GM12892 (cell line): ENCODE data around the gene TATDN2.
A peak's percentile ranks its signal among the peaks of the same experiment; 100 is the strongest.
"Not testable (repeated sequence)": the region's sequence is repeated elsewhere in the genome, so short reads cannot be mapped to it uniquely, and the experiment has no call there.

Experiments used
- DNase-seq: peaks from one replicate; pipeline ENCODE4 v3.0.0; 2011; ENCODE audit not compliant: insufficient read length
- FAIRE-seq: peaks from 2 replicates; lab custom pipeline; 2011; peaks lifted over from hg19 to GRCh38; lab: Jason Lieb, UNC
- POLR2A ChIP-seq: IDR thresholded peaks from 2 replicates; pipeline ENCODE4 v1.6.1; 2011; ENCODE audit warnings: low read depth, low read length, control low read depth
- POLR2AphosphoS5 ChIP-seq: IDR thresholded peaks from 2 replicates; pipeline ENCODE4 v1.6.1; 2011; ENCODE audit warnings: low read depth, low read length, control low read depth
- TAF1 ChIP-seq: IDR thresholded peaks from 2 replicates; pipeline ENCODE4 v1.6.1; 2011; ENCODE audit warnings: low read depth, mild to moderate bottlenecking, control low read depth, low read length, borderline replicate concordance

The TATDN2 gene

DNA sequence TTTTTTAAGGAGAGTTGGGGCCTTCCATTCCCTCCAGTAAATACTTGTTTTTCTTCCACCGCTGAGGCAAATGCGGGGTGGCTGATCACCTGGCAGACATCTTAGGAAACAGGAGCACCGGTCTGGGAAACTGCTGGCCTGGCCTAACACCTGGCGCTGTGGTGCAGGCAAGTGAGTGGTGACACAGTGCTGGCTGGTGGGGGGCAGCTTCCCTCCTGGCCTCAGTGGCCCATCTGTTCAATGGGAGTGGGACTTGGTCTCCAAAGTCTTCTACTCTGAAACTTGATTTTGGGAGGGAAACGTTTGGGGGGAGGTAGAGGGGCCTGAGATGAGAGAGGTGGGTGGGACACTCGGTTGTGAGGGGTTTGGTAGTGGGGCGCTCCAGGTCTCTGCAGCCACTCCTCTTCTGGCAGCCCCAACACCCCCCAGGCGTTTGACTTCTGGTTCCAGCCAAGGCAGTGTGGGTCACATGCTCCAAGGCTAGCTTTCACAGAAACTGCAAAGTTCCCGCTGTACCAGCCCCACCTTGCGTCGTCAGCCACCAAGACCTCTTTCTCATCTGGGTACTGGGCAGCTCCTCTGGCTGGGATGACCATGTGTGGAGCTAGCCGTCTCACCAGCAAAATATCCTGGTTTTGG lies 39.8 kb downstream of the TATDN2 start:
- DNase-seq (no peak), FAIRE-seq (no peak)
- TF ChIP-seq TAF1 = no peak
- TF ChIP-seq POLR2A = no peak
- no peak for TF ChIP-seq POLR2AphosphoS5

DNA sequence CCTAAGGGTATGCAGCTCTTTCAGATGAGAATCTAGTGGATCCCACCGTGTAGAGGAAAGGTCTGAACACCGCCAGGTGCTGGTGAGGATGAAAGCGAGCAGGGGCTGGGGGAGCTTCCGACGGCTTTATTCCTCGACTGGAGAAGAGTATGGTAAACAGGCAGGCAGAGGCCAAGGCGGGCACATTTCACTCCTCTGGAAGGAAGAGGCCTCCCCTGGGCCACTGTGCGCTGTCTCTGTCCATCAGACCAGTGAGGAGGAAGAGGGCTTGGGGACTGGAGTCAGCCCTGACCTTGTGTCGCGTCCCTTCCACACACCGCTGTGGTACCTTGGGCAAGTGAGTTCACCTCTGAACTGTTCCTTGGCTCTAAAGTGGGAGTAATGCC lies 40.3 kb downstream of the TATDN2 start:
- FAIRE-seq (no peak), DNase-seq (no peak)
- TF ChIP-seq POLR2AphosphoS5 = no peak
- no peak for TF ChIP-seq TAF1
- no peak for TF ChIP-seq POLR2A

DNA sequence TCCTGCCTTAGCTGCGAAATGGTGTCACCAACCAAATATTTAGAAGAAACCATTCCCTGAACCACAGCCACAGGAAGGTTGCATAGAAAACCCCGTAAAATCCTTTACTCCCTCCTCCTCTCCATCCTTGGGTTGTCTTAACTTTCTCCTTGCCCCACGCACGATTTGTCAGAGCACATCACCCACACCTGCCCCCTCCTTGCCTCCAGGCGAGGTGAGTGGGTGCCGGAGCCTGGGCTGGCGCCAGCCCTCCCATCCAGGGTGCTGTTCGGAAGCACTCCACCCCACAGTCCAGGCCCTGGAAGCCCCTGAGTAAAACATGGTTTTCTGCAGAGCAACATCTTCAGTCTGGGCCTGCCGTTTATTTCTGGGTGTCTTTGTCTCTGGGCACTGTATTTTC lies 40.8 kb downstream of the TATDN2 start:
- no peak for FAIRE-seq
- DNase-seq = no peak
- TF ChIP-seq POLR2A (no peak), POLR2AphosphoS5 (no peak), TAF1 (no peak)

DNA sequence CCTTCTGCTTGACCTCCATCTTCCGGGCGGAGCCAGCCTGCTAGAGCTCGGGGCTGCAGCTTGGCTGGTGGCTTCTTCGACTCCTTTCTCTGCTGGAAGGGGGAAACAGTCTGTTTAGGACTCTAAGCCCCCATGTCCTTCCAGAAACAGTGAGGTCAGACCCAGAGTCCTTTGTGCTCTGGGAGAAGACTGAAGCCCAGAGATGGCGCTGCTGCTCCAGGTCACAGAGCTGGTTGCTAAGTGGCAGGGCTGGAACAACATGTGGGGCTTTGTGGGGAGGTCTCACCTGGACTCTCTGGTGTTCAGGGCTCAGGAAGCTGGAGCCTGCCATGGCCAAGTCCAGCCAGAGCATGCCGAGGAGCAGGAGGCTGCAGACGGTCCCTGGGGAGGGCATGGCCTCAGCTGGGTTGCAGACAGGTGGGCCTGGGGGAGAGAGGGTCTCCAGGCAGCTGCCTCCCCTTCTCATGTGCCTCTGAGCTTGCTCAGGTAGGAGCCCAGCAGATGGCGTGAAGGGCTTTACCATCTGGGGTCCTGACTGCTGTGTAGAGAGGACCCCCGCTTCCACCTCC lies 41.6 kb downstream of the TATDN2 start:
- DNase-seq (no peak), FAIRE-seq (no peak)
- TF ChIP-seq POLR2AphosphoS5 = 0 out of 2 replicates have a peak, but pooled peaks have one; percentile 21
- TF ChIP-seq TAF1 = no peak

DNA sequence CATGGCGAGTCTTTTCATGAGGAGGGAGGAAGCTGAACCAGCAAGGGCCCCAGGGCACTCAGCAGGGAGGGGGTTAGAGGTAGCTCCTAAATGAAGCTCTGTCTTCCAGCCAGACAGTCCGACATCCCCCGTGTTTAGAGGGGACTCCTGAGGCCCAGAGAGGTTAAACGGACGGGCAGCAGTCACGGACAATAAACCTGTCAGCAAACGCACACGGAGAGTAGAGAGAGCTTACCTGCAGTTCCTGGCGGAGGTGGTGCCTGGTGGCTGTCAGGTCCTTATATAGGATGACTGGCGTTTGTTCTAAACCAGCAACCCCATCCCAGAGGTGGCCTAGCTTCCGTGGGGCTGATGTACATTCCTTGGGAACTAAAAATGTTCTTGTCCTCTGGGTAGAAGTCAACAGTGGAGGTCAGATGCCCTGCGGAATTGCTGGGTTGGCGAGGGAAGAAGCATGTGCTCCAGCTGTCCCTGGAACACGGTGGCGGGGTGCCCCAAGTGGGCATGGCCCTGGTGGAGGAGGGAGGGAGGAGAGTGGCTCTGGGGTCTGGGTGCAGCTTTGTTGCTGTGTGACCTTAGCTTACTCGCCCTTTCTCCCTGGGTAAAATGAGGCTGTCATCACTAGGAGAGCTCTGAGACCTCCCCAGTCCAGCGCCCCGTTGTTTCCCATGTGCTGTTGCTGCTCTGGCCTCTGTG lies 42.4 kb downstream of the TATDN2 start:
- TF ChIP-seq POLR2A (peak; percentile 31; the same call in 1 of the 2 replicates), TAF1 (no peak), POLR2AphosphoS5 (peak; percentile 53; the same call in 1 of the 2 replicates)
- DNase-seq = no peak
- no peak for FAIRE-seq

DNA sequence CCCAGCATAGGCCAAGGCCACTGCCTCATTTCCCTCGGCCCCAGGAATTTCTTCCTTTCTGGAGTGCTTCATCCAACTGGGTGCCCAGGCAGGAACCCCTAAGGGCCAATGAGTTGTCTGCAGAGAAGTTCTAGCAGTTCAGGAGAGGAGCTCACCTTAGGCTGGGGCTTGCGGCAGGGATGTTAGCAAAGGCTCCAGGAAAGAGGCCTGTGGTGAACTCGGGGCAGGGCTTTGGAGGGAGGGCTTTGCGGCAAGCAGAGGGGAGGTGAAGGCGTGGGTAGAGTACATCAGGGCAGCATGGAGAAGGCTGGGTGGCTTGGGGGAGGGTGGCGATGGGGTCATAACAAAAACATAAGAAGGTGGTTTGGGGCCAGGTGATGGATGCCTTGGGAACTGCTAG lies 43.4 kb downstream of the TATDN2 start:
- DNase-seq = no peak
- no peak for FAIRE-seq
- TF ChIP-seq TAF1 (no peak), POLR2AphosphoS5 (no peak), POLR2A (no peak)

DNA sequence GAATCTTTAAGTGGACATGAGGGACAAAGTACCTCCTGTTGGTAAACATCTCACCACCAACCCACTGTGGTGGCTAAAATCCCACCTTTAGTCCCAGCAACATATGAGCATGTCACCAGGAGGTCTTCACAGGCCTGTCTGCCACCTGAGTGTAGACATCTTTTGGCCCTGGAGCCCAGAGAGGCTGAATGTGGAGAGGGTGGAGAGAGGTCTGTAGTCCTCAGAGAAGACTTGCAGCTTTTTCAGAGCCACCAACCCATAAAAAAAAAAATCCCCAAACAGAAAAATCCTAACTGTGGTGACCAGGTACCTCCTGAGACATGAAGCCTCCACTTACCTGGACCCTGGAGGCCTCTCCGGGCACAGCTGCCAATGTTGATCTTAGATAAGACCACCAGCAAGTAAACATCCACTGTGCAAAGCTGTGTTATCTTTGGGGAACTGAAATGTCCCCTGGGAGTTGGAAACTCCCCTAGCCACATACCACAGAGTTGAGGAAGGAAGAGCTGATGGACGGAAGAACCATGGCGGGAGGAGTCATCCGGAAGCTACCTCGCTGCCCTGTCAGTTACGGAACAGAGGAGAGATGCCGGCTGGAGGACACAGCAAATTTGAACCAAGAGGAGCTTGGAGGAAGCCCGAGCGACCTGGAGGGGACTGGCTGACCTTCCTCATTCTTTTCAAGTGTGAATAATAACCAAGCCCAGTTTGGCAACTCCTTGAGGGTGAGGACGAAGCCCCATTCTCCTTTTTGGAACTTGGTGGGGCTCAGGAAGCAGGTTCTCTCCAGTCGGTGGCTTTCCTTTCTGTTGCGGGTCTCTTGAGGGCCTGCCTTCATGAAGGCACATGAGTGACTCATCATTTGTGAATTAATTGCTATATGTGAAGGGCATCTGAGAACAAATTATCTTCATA lies 44.5 kb downstream of the TATDN2 start, which contains the start of gene GHRL:
Gene GHRL, minus strand, starts transcription at position 443 of the 915 bp plus-strand sequence. CDS start 2,767 bp downstream, outside the sequence.
- DNase-seq (peak; percentile 47), FAIRE-seq (peak; percentile 24)
- TF ChIP-seq POLR2AphosphoS5 = peak; percentile 80
- TF ChIP-seq POLR2A = peak; percentile 80
- peak; percentile 61; the same call in 1 of the 2 replicates for TF ChIP-seq TAF1

DNA sequence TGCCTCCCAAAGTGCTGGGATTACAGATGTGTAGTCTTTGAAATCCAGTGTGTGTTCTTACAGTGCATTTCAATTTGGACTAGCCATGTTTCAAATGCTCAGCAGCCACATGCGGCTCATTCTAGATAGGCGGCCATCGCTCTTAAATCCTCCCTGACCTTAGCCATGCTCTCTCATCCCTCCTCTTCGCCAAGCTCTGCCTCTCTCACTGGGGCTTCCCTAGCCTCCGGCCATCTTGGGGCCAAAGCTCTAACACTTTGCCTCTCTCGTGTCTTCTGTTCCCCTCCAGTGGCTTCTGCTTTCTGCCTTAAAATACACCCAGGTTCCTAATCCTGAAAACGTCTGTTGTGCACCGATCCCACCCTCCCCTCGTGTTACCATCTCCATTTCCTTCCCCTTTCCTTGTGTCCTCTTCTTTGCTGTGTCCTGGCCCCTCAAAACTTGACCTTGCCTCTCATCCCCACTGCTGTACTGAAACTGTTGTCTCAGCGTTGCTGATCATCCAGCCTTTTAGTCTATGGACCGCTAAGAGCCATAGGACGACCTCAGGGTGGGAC lies 45.8 kb downstream of the TATDN2 start:
- no peak for DNase-seq
- FAIRE-seq = no peak
- TF ChIP-seq TAF1 = no peak
- TF ChIP-seq POLR2A = no peak
- TF ChIP-seq POLR2AphosphoS5 = no peak

DNA sequence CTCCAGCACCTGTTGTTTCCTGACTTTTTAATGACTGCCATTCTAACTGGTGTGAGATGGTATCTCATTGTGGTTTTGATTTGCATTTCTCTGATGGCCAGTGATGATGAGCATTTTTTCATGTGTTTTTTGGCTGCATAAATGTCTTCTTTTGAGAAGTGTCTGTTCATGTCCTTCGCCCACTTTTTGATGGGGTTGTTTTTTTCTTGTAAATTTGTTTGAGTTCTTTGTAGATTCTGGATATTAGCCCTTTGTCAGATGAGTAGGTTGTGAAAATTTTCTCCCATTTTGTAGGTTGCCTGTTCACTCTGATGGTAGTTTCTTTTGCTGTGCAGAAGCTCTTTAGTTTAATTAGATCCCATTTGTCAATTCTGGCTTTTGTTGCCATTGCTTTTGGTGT lies 49.8 kb downstream of the TATDN2 start:
- not testable (repeated sequence) for FAIRE-seq, DNase-seq

DNA sequence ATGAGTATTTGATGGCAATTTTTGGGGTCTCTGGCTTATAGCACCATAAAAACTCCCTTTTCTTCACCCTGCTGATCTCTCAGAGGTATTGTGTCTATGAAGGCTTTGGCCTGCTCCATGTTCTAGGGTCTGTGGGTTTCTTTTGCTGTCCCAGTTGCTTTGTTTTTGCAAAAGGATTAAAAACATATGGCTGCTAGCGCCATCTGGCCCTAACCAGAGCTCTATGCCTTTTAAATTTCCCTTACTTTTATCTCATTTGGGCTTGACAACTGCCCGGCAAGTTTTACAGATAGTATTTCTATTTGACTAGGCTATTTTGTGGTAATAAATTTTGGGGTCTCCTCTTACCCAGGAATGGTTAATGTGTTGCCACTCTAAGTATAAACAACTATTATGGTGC lies 50.9 kb downstream of the TATDN2 start:
- TF ChIP-seq TAF1 = no peak
- TF ChIP-seq POLR2AphosphoS5 = no peak
- no peak for TF ChIP-seq POLR2A
- FAIRE-seq (no peak), DNase-seq (no peak)

DNA sequence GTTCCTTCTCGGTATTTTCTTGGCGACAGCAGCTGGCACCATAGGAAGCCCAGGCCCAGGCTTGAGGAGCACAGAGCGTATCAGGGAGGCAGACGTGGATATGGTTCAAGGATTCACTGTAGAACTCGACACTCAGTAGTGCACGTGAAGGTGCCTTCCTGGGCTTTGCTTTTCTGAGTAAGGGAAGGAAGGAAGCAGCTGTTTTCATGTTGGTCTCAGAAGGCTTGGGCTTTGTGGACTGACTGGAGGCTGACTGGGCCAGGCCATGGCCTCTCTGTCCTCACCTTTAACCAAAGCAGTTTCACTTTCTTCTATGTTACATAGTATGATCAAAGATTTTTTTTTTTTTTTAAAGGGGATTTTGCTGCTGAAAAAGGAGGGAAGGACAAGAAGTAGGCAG lies 51.4 kb downstream of the TATDN2 start:
- DNase-seq (no peak), FAIRE-seq (no peak)
- TF ChIP-seq POLR2AphosphoS5 = peak; percentile 57
- 0 out of 2 replicates have a peak, but pooled peaks have one; percentile 20 for TF ChIP-seq POLR2A
- TF ChIP-seq TAF1 = no peak
